HEK293T (cell line): ENCODE results near the gene SLC34A1.

Source experiments
- CTBP1 ChIP-seq: fragments of 450-650 bp; IDR thresholded peaks from 2 replicates; pipeline ENCODE4 v1.6.1; 2016; ENCODE audit warnings: borderline replicate concordance
- FOXM1 ChIP-seq: fragments of 450-650 bp; IDR thresholded peaks from 2 replicates; pipeline ENCODE4 v1.6.1; 2017; ENCODE audit warnings: mild to moderate bottlenecking, borderline replicate concordance
- SP1 ChIP-seq: fragments of 450-650 bp; IDR thresholded peaks from 2 replicates; pipeline ENCODE4 v1.6.1; 2017
- SUZ12 ChIP-seq: fragments of 450-650 bp; IDR thresholded peaks from 2 replicates; pipeline ENCODE4 v1.6.1; 2016; ENCODE audit warnings: mild to moderate bottlenecking

DNA sequence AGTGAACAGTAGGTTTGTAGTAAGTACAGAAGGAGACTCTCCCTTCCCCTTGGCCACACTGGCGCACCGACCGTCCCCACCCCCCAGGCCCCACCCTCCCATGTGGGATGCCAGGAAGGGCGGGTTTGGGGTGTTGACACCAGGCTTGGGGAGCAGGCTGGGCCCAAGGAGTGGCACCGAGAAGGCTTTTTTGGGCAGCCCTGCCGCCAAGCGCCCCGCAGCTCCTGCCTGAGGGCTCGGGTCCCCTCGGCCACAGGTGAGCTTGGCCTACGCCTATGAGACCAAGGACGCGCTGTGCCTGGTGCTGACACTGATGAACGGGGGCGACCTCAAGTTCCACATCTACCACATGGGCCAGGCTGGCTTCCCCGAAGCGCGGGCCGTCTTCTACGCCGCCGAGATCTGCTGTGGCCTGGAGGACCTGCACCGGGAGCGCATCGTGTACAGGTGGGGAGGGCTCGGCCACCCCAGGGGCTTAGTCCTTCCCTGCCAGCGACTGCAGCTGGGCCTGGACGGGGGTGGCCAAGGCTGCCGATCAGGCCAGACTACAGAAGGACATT, 49.5 kb downstream of the SLC34A1 start:
- TF ChIP-seq SUZ12 (no peak), FOXM1 (no peak), CTBP1 (no peak), SP1 (no peak)
